Testis (tissue), 2 donors: ENCODE results near the gene GIMAP8.

ENCODE experiments used
- CTCF ChIP-seq, 3 experiments: fragments of 450-650 bp in 2 of 3; fragments of 200-600 bp in 1 of 3; sonication (generic) in 1 of 3; IDR thresholded peaks; one replicate each; pipeline ENCODE4 v1.5.1; 2016 to 2019; ENCODE audit warnings: antibody characterized with exemption in 3 of 3, mild to moderate bottlenecking in 2 of 3, moderate library complexity in 1 of 3
- POLR2A ChIP-seq: fragments of 450-650 bp; IDR thresholded peaks from one replicate; pipeline ENCODE4 v1.6.1; 2017; ENCODE audit warnings: antibody characterized with exemption, mild to moderate bottlenecking, moderate library complexity

GRCh38 chr7:150463461-150463860 lies 13.0 kb downstream of the GIMAP8 start:
- no peak for TF ChIP-seq CTCF (IDR thresholded peaks at IDR 0.05)
- no peak for TF ChIP-seq POLR2A
